IgD-negative memory B cell (primary cell): ENCODE results near the gene CSF2. TPM values are rescaled to one million over a fixed set of nuclear protein-coding genes. Genes with fewer than 3 reads are reported as not detected.

Experiments used
- H3K27ac Mint-ChIP-seq, 3 donors: one replicate each; pipeline ENCODE4 v1.8.0; 2020 to 2022; ENCODE audit warnings: mild to moderate bottlenecking in 3 of 3, mixed read lengths in 3 of 3, moderate library complexity in 1 of 3
- H3K27me3 Mint-ChIP-seq: one replicate; pipeline ENCODE4 v1.8.0; 2021; ENCODE audit warnings: mixed read lengths
- H3K36me3 Mint-ChIP-seq: one replicate; pipeline ENCODE4 v1.8.0; 2020; ENCODE audit warnings: mild to moderate bottlenecking, mixed read lengths
- H3K4me1 Mint-ChIP-seq, 3 donors: one replicate each; pipeline ENCODE4 v1.8.0; 2020 to 2022; ENCODE audit warnings: mixed read lengths in 3 of 3, mild to moderate bottlenecking in 1 of 3
- H3K4me3 Mint-ChIP-seq, 4 donors: one replicate each; pipeline ENCODE4 v1.8.0; 2020 to 2022; ENCODE audit warnings: mild to moderate bottlenecking in 4 of 4, mixed read lengths in 4 of 4, moderate library complexity in 3 of 4
- H3K9me3 Mint-ChIP-seq, 3 donors: one replicate each; pipeline ENCODE4 v1.8.0; 2020 to 2021; ENCODE audit warnings: mixed read lengths in 3 of 3, mild to moderate bottlenecking in 1 of 3
- polyA plus RNA-seq: library from polyadenylated mRNA; unstranded; fragments of 300-500 nt; fragmentation: Illumina TruSeq; gene quantifications from one replicate; pipeline ENCODE4 v1.2.3, GENCODE V29; 2021

Gene CSF2
- polyA plus RNA-seq, 1 donor from 2014 or later = not detected

DNA sequence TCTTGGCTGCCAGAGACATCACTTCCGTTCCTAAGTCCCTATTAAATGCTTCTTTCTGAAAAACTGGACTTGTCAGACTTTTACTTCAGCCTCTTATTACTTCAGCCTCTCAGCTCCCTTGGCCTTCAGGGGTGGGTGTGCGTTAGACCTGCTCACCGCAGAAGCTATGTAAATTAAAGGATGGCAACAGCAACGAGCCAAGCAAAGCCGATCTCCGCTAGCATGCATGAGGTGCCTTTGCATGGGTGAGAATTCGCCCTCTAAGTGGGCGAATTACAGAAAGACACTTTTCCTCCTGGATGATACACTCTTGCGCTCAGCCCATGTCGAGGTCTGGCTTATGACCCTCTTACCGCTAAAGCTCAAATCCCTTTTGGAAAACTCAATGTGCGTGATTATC is 24.0 kb upstream of the CSF2 start:
- H3K4me1 Mint-ChIP-seq = peaks cover 0 to 1% (median 0%) of the 10 kb centered on the region in 3 donors
- H3K4me3 Mint-ChIP-seq = no peak overlapping the region
- H3K9me3 Mint-ChIP-seq = no peaks in the 10 kb centered on the region
- H3K27me3 Mint-ChIP-seq = peaks cover 3% of the 10 kb centered on the region
- H3K27ac Mint-ChIP-seq = no peak overlapping the region
- peaks cover 2% of the 10 kb centered on the region for H3K36me3 Mint-ChIP-seq

- Mint-ChIP-seq H3K27ac (no peak overlapping the region), H3K36me3 (peaks cover 2% of the 10 kb centered on the region), H3K4me1 (peaks cover 0 to 1% (median 0%) of the 10 kb centered on the region in 3 donors), H3K4me3 (peak overlapping the region in 1 of 4 donors; percentile 60), H3K27me3 (peaks cover 3% of the 10 kb centered on the region), H3K9me3 (no peaks in the 10 kb centered on the region)
Observed at GRCh38 chr5:132050136-132050535, 23.5 kb upstream of the CSF2 start.

- no peak overlapping the region for H3K4me3 Mint-ChIP-seq
- H3K27ac Mint-ChIP-seq = no peak overlapping the region
- H3K36me3 Mint-ChIP-seq = peaks cover 2% of the 10 kb centered on the region
- H3K4me1 Mint-ChIP-seq = peaks cover 0 to under 1% (median 0%) of the 10 kb centered on the region in 3 donors
- H3K27me3 Mint-ChIP-seq = peaks cover 3% of the 10 kb centered on the region
- no peaks in the 10 kb centered on the region for H3K9me3 Mint-ChIP-seq
Observed at GRCh38 chr5:132050661-132051552, 22.7 kb upstream of the CSF2 start.

DNA sequence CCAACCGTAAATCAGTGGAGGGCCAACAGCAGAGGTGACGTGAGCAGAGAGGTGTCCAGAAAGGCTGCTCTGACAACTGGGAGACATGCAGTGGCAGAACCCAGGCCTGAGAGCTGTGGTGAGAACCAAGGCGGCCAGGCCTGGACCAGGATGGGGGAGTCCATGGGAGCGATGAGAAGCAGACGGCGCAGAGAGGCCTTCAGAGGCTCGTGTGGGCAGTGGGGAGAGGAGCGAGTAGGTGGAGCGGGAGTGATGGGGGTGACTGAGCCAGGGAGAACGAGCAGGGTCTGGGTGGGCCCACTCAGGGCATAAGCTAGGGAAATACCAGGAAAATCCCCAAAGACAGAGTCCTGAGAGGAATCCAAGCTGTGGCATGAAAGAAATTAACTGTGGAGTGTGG is 21.1 kb upstream of the CSF2 start:
- H3K27me3 Mint-ChIP-seq = peaks cover 4% of the 10 kb centered on the region
- H3K9me3 Mint-ChIP-seq = no peaks in the 10 kb centered on the region
- H3K4me3 Mint-ChIP-seq = no peak overlapping the region
- H3K27ac Mint-ChIP-seq = no peak overlapping the region
- no peaks in the 10 kb centered on the region for H3K4me1 Mint-ChIP-seq
- peaks cover 2% of the 10 kb centered on the region for H3K36me3 Mint-ChIP-seq

- Mint-ChIP-seq H3K27ac (peak overlapping the region in 1 of 3 donors; percentile 6), H3K4me1 (no peaks in the 10 kb centered on the region)
Observed at GRCh38 chr5:132053483-132053882, 20.1 kb upstream of the CSF2 start.

GRCh38 chr5:132054031-132054696 is 19.4 kb upstream of the CSF2 start:
- Mint-ChIP-seq H3K36me3 (no peaks in the 10 kb centered on the region), H3K27me3 (peaks cover 6% of the 10 kb centered on the region), H3K27ac (no peak overlapping the region), H3K9me3 (no peaks in the 10 kb centered on the region), H3K4me3 (no peak overlapping the region), H3K4me1 (no peaks in the 10 kb centered on the region)

More at GRCh38 chr5:132053483-132053882, 20.1 kb upstream of the CSF2 start:
- no peak overlapping the region for H3K4me3 Mint-ChIP-seq
- peaks cover 6% of the 10 kb centered on the region for H3K27me3 Mint-ChIP-seq
- H3K36me3 Mint-ChIP-seq = no peaks in the 10 kb centered on the region
- no peaks in the 10 kb centered on the region for H3K9me3 Mint-ChIP-seq

DNA sequence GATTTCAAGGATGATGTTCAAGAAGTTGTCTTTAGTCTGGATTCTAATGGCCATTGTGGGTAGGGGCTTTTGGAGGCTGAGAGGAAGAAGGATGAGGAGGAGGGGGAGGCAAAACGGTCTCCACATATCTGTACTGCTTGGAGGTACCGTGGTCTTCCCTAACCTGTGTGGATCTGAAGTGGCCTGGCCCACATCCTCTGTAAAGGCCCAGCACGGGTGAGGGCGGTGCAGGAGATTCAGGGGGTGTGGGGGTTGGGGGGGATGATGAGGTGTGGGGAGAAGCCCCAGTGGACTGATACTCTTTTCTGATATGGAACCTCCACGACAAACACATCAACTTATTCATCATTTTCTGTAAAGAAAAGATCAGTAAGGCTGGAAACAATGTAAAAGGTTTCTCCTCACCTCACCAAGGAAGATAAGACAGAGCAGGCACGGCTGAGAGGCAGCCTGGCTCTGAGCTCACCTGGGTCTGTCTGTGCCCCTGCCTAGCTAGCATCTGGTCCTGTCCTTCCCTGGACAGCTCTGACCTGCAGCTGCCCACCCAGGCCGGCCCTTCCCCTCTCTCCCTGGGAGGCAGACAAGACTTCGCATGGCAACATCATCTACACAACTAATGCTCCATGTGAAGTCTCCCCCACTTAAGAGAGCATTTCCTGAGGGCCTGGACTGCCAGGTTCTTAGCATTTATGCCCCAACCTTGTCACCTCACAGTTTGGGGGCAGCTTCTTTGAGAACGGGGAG is 18.7 kb upstream of the CSF2 start:
- no peaks in the 10 kb centered on the region for H3K4me1 Mint-ChIP-seq
- no peak overlapping the region for H3K27ac Mint-ChIP-seq
- H3K27me3 Mint-ChIP-seq = peaks cover 6% of the 10 kb centered on the region
- no peaks in the 10 kb centered on the region for H3K36me3 Mint-ChIP-seq
- no peaks in the 10 kb centered on the region for H3K9me3 Mint-ChIP-seq
- H3K4me3 Mint-ChIP-seq = no peak overlapping the region

GRCh38 chr5:132055441-132055807 is 18.2 kb upstream of the CSF2 start:
- H3K9me3 Mint-ChIP-seq = no peaks in the 10 kb centered on the region
- no peaks in the 10 kb centered on the region for H3K36me3 Mint-ChIP-seq
- H3K4me1 Mint-ChIP-seq = no peaks in the 10 kb centered on the region
- no peak overlapping the region for H3K4me3 Mint-ChIP-seq
- H3K27ac Mint-ChIP-seq = peak overlapping the region in 1 of 3 donors; percentile 76
- H3K27me3 Mint-ChIP-seq = peaks cover 6% of the 10 kb centered on the region

DNA sequence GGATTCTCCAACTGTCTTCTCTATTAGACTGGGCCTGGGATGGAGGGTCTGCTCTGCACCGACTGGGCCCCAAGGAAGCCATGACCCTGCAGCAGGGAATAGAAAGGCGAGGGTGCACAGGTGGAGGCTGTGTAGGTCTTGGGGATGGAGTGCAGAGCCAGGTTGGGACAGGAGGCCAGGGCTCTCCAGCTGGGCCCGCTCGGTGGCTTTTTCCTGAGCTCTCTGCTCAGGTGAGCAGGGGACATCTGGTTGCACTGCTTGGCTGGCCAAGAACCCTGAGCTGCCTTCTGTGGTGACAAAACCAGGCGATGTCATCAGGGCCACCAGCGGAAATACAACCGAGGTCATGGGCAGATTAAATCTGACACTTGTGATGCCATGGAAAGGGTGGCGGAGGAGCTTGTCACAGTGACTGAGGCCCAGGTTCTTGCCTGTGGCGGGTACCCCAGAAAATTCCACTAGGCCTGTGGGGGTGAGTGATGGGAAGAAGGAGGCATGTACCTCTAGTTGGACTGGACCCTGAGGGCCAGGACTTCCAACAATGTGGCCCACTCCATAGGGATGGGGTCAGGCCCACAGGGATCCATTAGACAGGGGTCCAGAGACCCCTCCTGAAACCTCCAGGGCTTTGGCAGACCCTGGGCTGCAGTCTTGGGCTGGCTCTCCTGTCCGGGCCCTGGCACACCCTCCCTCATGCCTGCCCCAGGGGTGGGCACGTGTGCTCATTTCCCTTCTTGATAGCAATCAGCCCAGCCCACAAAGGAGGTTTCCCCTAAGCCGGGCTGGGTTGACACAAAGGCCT is 17.6 kb upstream of the CSF2 start:
- Mint-ChIP-seq H3K4me3 (no peak overlapping the region), H3K36me3 (no peaks in the 10 kb centered on the region), H3K4me1 (no peaks in the 10 kb centered on the region), H3K9me3 (no peaks in the 10 kb centered on the region), H3K27me3 (peaks cover 6% of the 10 kb centered on the region), H3K27ac (peak overlapping the region in 1 of 3 donors; percentile 76)

DNA sequence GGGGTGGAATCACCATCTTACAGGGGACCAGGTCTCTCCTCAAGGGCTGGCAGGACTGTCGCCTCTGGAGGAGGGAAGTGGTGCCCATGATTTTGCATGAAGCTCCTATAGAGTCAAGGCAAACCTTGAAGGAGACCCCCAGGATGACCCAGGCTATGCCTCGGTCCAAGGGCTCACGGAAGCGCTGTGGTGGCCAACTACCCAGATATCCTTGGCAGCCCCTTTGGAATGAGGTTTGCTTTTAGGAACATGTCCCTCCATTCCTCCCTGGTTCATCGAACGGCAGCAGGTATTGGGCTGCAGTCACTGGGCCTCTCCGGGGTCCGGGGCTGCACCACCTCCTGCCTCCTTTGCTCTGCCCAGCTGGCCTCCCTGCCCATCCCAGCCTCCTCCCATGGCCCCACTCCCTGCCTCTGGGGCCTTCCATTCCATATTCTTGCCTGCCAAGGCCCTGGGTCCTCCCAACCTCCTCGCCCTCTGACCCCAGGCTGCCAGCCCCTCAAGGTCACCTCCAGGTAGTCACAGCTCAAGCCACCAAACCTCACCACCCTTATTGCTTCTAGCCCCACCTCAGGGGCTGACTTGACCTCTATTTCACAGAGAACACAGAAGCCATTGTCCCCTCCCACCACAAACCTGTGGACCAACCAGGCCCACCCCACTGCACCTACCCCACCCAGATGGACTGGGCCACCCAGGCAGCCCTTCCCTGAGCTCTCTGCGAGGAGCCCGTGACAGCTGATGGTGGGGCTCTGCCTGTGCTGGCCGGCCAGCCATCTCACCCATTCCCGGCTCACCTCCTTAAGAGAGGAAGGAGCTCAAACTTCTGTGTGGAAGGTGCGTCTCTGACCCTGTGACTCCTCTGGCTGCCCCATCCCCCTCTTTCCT is 16.7 kb upstream of the CSF2 start:
- Mint-ChIP-seq H3K27ac (peak overlapping the region in 1 of 3 donors; percentile 66), H3K4me3 (no peak overlapping the region), H3K4me1 (no peaks in the 10 kb centered on the region), H3K9me3 (no peaks in the 10 kb centered on the region), H3K27me3 (peaks cover 6% of the 10 kb centered on the region), H3K36me3 (no peaks in the 10 kb centered on the region)

DNA sequence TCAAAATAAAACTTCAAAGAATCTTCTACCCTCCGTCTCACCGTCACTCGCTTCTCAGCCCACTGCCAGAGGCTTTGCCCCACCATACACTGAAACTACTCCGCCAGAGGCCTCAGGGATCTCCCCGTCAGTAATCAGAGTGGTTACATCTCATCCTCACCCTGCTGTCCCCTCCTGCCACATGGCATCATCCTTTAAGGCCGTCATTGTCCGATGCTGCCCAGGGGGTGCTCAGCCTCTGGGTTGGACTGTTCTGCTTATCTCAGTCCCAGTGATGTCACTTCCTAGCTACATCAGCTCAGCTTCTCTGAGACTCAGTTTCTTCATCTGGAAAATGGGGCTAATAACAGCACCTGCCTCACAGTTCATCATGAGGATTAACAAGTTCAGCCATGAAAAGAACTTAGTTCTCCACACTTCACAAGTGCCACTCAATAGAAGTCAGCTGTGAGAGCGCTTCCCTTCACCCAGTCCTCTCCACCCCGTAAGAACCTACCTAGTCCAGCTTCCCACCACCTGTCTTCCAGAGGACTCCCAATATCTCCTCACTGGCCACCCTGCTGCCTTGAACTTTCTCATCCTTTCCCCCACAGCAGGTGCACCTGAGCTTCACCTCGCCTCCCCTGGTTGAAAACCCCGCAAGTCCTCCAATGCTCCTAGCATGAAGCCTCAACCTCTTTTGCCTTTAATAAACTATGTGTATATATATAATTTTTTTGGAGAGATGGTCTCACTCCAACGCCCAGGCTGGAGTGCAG is 15.9 kb upstream of the CSF2 start:
- H3K27me3 Mint-ChIP-seq = peaks cover 4% of the 10 kb centered on the region
- no peaks in the 10 kb centered on the region for H3K9me3 Mint-ChIP-seq
- H3K27ac Mint-ChIP-seq = peak overlapping the region in 1 of 3 donors; percentile 66
- H3K4me3 Mint-ChIP-seq = no peak overlapping the region
- H3K4me1 Mint-ChIP-seq = no peaks in the 10 kb centered on the region
- H3K36me3 Mint-ChIP-seq = no peaks in the 10 kb centered on the region

- H3K27me3 Mint-ChIP-seq = peaks cover 6% of the 10 kb centered on the region
- no peak overlapping the region for H3K27ac Mint-ChIP-seq
- no peak overlapping the region for H3K4me3 Mint-ChIP-seq
- peaks cover 0 to 9% (median 0%) of the 10 kb centered on the region in 3 donors for H3K4me1 Mint-ChIP-seq
- no peaks in the 10 kb centered on the region for H3K36me3 Mint-ChIP-seq
- H3K9me3 Mint-ChIP-seq = no peaks in the 10 kb centered on the region
Observed at GRCh38 chr5:132058646-132059042, 14.9 kb upstream of the CSF2 start.

- no peaks in the 10 kb centered on the region for H3K9me3 Mint-ChIP-seq
- peaks cover 0 to 9% (median 0%) of the 10 kb centered on the region in 3 donors for H3K4me1 Mint-ChIP-seq
- no peaks in the 10 kb centered on the region for H3K36me3 Mint-ChIP-seq
- H3K4me3 Mint-ChIP-seq = no peak overlapping the region
- peaks cover 6% of the 10 kb centered on the region for H3K27me3 Mint-ChIP-seq
- H3K27ac Mint-ChIP-seq = no peak overlapping the region
Observed at GRCh38 chr5:132059043-132059695, 14.4 kb upstream of the CSF2 start.
